Heart right ventricle (tissue), 16 donors: Measurements from ENCODE around the gene SS18. TPM values are rescaled to one million over a fixed set of nuclear protein-coding genes. Genes with fewer than 3 reads are reported as not detected.
A peak's percentile ranks its signal among the peaks of the same experiment; 100 is the strongest.

ENCODE experiments used
- ATAC-seq, 8 donors: fragments of 200-7000 bp; cut with Tn5 transposase; one replicate each; pipeline ENCODE4 v1.9.1; 2020; ENCODE audit warnings: mild to moderate bottlenecking in 8 of 8, moderate library complexity in 8 of 8, moderate number of reproducible peaks in 1 of 8
- DNase-seq, 2 donors: peaks; one replicate each; pipeline ENCODE4 v3.0.0-alpha.2; 2020
- H3K27ac ChIP-seq, 10 donors: fragments of 200-600 bp; sonication (generic) in 2 of 10; one replicate each; pipeline versions ENCODE4 v1.5.0 to v1.8.0; 2020 to 2022; ENCODE audit warnings: mild to moderate bottlenecking in 3 of 10
- H3K27me3 ChIP-seq, 7 donors: fragments of 200-600 bp; one replicate each; pipeline ENCODE4 v1.8.0; 2021 to 2022; ENCODE audit warnings: mild to moderate bottlenecking in 2 of 7
- H3K36me3 ChIP-seq, 9 donors: fragments of 200-600 bp; sonication (generic) in 1 of 9; one replicate each; pipeline versions ENCODE4 v1.5.0 to v1.8.0; 2020 to 2022; ENCODE audit warnings: mild to moderate bottlenecking in 2 of 9
- H3K4me1 ChIP-seq, 9 donors: fragments of 200-600 bp; sonication (generic) in 1 of 9; one replicate each; pipeline versions ENCODE4 v1.5.0 to v1.8.0; 2020 to 2022; ENCODE audit warnings: mild to moderate bottlenecking in 4 of 9
- H3K4me3 ChIP-seq, 10 donors: fragments of 200-600 bp; sonication (generic) in 2 of 10; one replicate each; pipeline versions ENCODE4 v1.5.0 to v1.8.0; 2020 to 2022; ENCODE audit warnings: mild to moderate bottlenecking in 7 of 10, moderate library complexity in 2 of 10
- H3K9me3 ChIP-seq, 11 donors: fragments of 200-600 bp in 10 of 11; sonication (generic) in 2 of 11; one replicate each; pipeline versions ENCODE4 v1.5.0 to v1.8.0; 2013 to 2022; ENCODE audit warnings: mild to moderate bottlenecking in 2 of 11, control low read depth in 1 of 11, moderate library complexity in 1 of 11
- WGBS, 2 donors: extraction: QIAGEN DNeasy Blood & Tissue Kit; methylation state at CpG; one replicate each; pipeline ENCODE4 v1.1.7; 2013; ENCODE audit warnings: inconsistent platforms in 1 of 2; 5-methylcytosine and 5-hydroxymethylcytosine counted together
- intact Hi-C, 10 donors: fragments of 100-400 bp; cut with DNase I; formaldehyde crosslinking; loops; one replicate each; pipeline versions ENCODE4 v1.11.1 to v1.14.2; 2022
- long read RNA-seq, 3 donors: library from polyadenylated mRNA; unstranded; transcript quantifications; one replicate each; pipeline ENCODE4 v2.0.0, GENCODE V29; 2020 to 2021
- polyA plus RNA-seq, 2 donors: library from polyadenylated mRNA; stranded (reverse); fragments of 200-250 nt; gene quantifications; one replicate each; pipeline ENCODE4 v1.2.3, GENCODE V29; 2013
- total RNA-seq, 10 donors: library from RNA; stranded (reverse); fragmentation: NEBNext Ultra II Directional in 3 of 10; extraction: Animal tissue kit (Norgen Biotek cat#: 25700) in 3 of 10; gene quantifications; one replicate each; pipeline versions ENCODE4 v1.2.1 to v1.2.4, GENCODE V29; 2021 to 2023
- TF ChIP-seq, protein P1 (sequence below), 9 donors: fragments of 200-600 bp; sonication (generic) in 2 of 9; IDR thresholded peaks; one replicate each; pipeline versions ENCODE4 v1.5.0 to v1.8.0; 2021 to 2022; ENCODE audit warnings: antibody characterized with exemption in 9 of 9, mild to moderate bottlenecking in 5 of 9, moderate library complexity in 1 of 9
- donor health status: Arrhythmogenic right ventricular cardiomyopathy.
- donor health status: ischemic (EF 13 %, LVEDD 7.1; RV severe dilation, severe dysfunction).
- donor health status: healthy with polysubstance abuse.
- donor health status: DM: no; HTN: yes; CAD: no.
- donor health status: DM: no; HTN: no; CAD: no.
- donor health status: ischemic (EF 25% LVEDD 6.9; RV normal size, moderate dysfunction).
- donor health status: ischemic (EF 25% LVEDD 5.7; RV mildly dilated, moderate dysfunction).
- donor health status: healthy.
- donor health status: DM: yes; HTN: yes; CAD: no.
- donor health status: Ischemic cardiomyopathy.
- donor health status: ischemic (EF 35%, LVEDD 5.7; RV mildly dilated, moderate dysfunction).
- donor health status: nonischemic (EF 11% LVEDD 7.7; RV severe dilation, severe dysfunction).
- donor health status: DM: yes; HTN: yes; CAD: no.
- donor health status: PGD.
- donor health status: ischemic (EF 29% LVEDD 5.4; RV normal size, mild dysfunction).
- donor health status: nonischemic (EF 23%, LVEDD 6.1; RV moderate dilation, normal function).

Gene SS18, protein sequence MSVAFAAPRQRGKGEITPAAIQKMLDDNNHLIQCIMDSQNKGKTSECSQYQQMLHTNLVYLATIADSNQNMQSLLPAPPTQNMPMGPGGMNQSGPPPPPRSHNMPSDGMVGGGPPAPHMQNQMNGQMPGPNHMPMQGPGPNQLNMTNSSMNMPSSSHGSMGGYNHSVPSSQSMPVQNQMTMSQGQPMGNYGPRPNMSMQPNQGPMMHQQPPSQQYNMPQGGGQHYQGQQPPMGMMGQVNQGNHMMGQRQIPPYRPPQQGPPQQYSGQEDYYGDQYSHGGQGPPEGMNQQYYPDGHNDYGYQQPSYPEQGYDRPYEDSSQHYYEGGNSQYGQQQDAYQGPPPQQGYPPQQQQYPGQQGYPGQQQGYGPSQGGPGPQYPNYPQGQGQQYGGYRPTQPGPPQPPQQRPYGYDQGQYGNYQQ
- total RNA-seq (10 to 100 TPM; 24.2 to 41.8 (median 34.4) TPM), polyA plus RNA-seq (10 to 100 TPM; 15.1 to 18.7 TPM)
- long read RNA-seq, donor 1, transcript SS18-203 (11 exons, 3,414 nt) = major isoform, 32 of 56 reads
- long read RNA-seq, donor 1, transcript SS18-201 (10 exons, 1,836 nt) = minor isoform, 17 of 56 reads
- long read RNA-seq, donor 1, partial matches to known transcripts = 2 of 56 reads
- long read RNA-seq, donor 1, other reads (novel, unspliced or antisense) = 5 of 56 reads
- long read RNA-seq, donor 2, transcript SS18-203 (11 exons, 3,414 nt) = major isoform, 65 of 100 reads
- long read RNA-seq, donor 2, transcript SS18-201 (10 exons, 1,836 nt) = minor isoform, 24 of 100 reads
- long read RNA-seq, donor 2, partial matches to known transcripts = 6 of 100 reads
- long read RNA-seq, donor 2, other reads (novel, unspliced or antisense) = 5 of 100 reads
- long read RNA-seq, donor 3, transcript SS18-203 (11 exons, 3,414 nt) = major isoform, 44 of 104 reads
- long read RNA-seq, donor 3, transcript SS18-201 (10 exons, 1,836 nt) = minor isoform, 42 of 104 reads
- long read RNA-seq, donor 3, partial matches to known transcripts = 10 of 104 reads
- long read RNA-seq, donor 3, other reads (novel, unspliced or antisense) = 7 of 104 reads

DNA sequence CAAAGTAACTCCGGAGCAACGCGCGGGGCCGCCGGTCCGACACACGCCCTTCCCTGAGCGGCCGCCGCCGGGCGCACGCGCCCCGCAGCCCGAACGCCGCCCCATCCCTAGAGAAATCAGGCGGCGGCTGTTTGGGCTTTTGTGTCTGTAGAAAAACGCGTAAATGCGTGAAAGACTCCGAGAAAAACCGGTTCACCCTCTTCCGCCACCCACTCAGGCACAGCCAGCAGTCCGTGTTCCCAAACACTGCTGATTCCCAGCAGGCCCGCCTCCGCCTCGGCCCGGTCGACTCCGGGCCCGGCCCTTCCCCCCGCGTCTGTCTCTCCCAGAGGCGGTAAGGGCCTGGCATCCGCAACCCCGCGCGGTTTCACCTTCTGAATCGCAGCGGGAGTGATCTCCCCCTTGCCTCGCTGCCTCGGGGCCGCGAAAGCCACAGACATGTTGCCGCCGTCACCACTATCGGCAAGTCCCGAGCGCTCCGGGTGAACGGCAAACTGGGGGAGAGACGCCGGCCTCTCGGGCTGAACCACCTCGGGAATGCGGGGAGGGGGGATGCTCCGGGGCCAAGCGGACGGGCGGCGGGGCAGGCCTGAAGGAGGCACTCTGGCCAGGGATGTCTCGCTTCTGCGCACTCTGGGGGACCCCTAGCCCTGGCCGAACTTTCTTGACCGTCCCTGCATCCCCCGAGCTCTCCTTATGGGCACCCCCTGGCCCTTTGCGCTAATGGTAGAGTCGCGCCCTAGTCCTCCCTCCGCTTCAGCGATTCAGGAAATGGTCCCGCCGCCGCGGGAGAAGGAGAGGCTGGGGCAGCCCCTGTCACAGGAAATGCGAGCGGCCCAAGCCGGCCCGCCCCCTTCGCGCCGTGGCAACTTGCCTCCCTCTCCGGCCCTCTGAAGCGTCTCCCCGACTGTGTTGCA is at the start of gene SS18:
TSS of gene SS18 (minus strand) at position 484 of the 917 bp plus-strand sequence. CDS start at position 440, 44 bp downstream.
- WGBS, 2 donors = 0% methylated on average over 84 to 88 of the region's 89 CpGs
- TF ChIP-seq, protein P1, sequence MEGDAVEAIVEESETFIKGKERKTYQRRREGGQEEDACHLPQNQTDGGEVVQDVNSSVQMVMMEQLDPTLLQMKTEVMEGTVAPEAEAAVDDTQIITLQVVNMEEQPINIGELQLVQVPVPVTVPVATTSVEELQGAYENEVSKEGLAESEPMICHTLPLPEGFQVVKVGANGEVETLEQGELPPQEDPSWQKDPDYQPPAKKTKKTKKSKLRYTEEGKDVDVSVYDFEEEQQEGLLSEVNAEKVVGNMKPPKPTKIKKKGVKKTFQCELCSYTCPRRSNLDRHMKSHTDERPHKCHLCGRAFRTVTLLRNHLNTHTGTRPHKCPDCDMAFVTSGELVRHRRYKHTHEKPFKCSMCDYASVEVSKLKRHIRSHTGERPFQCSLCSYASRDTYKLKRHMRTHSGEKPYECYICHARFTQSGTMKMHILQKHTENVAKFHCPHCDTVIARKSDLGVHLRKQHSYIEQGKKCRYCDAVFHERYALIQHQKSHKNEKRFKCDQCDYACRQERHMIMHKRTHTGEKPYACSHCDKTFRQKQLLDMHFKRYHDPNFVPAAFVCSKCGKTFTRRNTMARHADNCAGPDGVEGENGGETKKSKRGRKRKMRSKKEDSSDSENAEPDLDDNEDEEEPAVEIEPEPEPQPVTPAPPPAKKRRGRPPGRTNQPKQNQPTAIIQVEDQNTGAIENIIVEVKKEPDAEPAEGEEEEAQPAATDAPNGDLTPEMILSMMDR (IDR thresholded peaks at IDR 0.05) = peak in 4 of 9 donors; percentile 7 to 23 (median 14)
- H3K36me3 ChIP-seq = peaks cover 0 to 23% (median 10%) of the 10 kb centered on the region in 9 donors
- H3K27me3 ChIP-seq = no peaks in the 10 kb centered on the region
- ATAC-seq (peak; percentile 96 to 99 (median 98)), DNase-seq (peak; percentile 95)
- peaks cover 0 to 36% (median 27%) of the 10 kb centered on the region in 9 donors for H3K4me1 ChIP-seq
- H3K27ac ChIP-seq = peak within 1 kb of the TSS; percentile 85 to 99 (median 98)
- H3K9me3 ChIP-seq = no peaks in the 10 kb centered on the region
- peak within 1 kb of the TSS; percentile 72 to 93 (median 88) for H3K4me3 ChIP-seq
- intact Hi-C loops = loop anchor here in 5 of 10 donors (5.0 to 10.0 kb wide), 3 partner anchors 74 to 137 kb away; partner anchors contain the start of gene TAF4B (in 4 of the 5)

DNA sequence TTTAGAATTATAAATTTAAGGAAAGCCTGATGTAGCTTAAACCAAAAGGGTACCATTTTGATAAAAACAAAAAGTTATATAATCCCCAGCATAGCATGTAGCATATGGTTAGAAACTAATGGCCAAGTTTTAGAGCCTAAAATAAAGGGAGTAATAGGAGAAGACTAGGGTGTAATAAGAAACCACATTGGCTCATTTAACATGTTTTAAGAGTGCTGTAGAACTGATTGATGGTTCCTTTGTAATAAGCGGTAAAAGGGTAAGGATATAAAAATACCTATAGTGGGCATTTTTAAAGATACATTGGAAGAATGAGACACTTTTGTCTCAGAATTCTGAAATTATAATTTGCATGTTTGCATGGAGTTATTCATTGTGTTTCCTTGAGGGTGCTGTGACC is 45.1 kb upstream of the SS18 start:
- H3K27ac ChIP-seq = no peak overlapping the region
- peaks cover 0 to 6% (median 0%) of the 10 kb centered on the region in 7 donors for H3K27me3 ChIP-seq
- H3K36me3 ChIP-seq = no peaks in the 10 kb centered on the region
- intact Hi-C loops = no loop called here
- DNase-seq (no peak), ATAC-seq (no peak)
- no peaks in the 10 kb centered on the region for H3K9me3 ChIP-seq
- H3K4me1 ChIP-seq = no peaks in the 10 kb centered on the region
- 95 to 98% methylated on average over 1 of the region's 1 CpG for WGBS, 2 donors
- no peak overlapping the region for H3K4me3 ChIP-seq
- TF ChIP-seq, protein P1 (IDR thresholded peaks at IDR 0.05) = no peak

DNA sequence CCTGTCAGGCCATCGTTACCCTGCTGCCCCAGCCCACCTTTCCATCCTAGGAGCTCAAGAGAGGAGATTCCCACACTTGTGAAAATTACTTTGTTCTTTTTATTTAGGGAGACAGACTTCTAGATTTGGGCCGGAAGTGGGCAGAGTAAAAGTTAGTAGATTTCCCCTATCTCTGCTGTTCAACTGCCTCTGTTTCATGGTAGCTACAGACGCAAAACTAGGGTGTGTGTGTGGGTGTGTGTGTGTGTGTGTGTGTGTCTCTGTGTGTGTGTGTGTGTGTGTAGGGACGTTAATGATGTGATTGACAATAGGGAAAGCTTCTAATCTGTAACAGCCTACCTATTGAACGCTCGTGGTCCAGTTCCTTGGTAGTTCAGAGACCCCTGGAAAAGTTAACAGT is 43.7 kb upstream of the SS18 start:
- Histone ChIP-seq H3K4me3 (peak overlapping the region in 5 of 10 donors; percentile 16 to 32 (median 28)), H3K9me3 (peaks cover 0 to 5% (median 0%) of the 10 kb centered on the region in 11 donors), H3K27ac (no peak overlapping the region), H3K36me3 (no peaks in the 10 kb centered on the region), H3K4me1 (no peaks in the 10 kb centered on the region), H3K27me3 (peaks cover 0 to 6% (median 0%) of the 10 kb centered on the region in 7 donors)
- ATAC-seq (no peak), DNase-seq (no peak)
- WGBS, 2 donors = 83 to 85% methylated on average over 6 of the region's 6 CpGs
- TF ChIP-seq, protein P1 (IDR thresholded peaks at IDR 0.05) = no peak
- intact Hi-C loops = no loop called here
